Activated T-helper 9 cell treated with anti-CD3 and anti-CD28 coated beads, Interleukin-2, amount 50 U/mL, for 16 hours (primary cell): ENCODE data around the gene ATP8A2.

Source experiments
- DNase-seq: peaks from one replicate; pipeline ENCODE4 v3.0.0-alpha.2; 2020; ENCODE audit warnings: low read depth

ATP8A2 gene

DNA sequence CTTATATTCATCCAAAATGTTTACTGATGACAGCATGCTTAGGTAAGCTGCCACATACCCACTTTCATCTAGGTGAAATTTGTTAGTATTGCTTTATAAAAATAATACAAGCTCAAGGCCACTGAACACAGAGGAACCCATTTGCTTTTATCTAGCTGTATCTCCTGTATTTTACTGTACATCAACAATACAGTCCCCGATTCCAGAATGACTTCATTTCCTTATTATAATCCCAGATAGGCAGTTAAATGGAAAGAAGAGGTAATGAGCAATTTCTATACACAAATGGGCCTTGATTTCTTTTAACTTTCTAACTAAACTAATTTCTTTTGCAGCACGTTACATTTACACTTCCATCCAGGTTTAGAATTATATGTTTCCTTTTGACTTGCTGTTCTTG lies 593.8 kb downstream of the ATP8A2 start:
- DNase-seq, result no peak

DNA sequence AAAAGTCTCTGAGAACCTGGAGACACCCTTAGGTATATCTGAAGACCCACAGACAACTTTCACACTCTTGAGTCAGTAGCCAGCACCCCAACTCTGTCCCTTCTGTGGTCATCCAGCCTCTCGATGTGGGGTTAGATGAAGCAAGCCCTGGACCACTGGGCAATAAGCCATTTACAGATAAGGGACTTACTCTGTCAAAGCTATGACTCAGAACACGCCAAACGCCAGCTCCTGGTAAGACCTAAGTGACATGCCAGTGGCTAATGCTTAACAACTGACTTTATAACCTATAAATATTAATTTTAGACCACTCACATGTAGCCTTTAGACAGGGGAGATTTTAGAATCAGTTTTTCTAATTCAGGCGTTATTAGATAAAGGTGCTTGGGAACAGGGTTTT lies 594.3 kb downstream of the ATP8A2 start:
- no peak for DNase-seq

DNA sequence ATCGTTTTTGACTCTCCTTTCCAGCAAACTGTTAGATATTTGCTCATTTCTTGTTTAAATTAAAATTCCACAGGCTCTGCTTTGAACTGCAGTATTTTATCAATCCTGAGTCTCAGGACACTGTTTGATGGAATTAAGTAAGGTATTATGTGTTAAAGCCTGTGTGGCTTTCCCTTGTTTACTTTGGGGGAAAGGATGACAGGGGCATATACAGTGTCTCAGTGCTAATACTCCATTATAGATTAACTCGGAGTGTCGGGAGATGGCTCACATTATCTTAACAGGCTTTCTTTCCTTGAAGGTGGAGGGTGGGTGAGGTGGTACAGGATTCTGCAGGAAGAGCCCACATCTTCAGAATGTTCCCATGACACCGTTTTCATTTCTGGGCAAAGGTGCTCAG lies 595.4 kb downstream of the ATP8A2 start:
- DNase-seq, result no peak

DNA sequence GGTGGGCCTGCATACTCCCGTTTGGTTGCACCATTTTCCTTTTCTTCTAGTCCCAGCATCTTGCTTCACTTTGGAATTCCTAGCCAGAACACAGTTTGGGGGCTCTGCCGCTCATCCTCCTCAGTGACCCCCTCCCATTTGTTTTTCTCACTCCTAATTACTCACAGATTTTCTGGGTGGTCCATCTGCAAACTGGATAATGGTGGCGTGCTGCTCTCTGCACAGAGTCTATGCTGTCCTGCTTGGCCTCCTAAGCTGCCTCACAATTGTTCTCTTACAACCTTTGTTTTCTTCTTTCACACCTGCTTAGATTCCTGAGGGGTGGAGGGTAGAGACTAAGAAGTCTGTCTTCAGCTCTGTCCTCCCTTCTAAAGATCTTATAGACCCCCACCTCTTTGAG lies 599.3 kb downstream of the ATP8A2 start:
- no peak for DNase-seq

DNA sequence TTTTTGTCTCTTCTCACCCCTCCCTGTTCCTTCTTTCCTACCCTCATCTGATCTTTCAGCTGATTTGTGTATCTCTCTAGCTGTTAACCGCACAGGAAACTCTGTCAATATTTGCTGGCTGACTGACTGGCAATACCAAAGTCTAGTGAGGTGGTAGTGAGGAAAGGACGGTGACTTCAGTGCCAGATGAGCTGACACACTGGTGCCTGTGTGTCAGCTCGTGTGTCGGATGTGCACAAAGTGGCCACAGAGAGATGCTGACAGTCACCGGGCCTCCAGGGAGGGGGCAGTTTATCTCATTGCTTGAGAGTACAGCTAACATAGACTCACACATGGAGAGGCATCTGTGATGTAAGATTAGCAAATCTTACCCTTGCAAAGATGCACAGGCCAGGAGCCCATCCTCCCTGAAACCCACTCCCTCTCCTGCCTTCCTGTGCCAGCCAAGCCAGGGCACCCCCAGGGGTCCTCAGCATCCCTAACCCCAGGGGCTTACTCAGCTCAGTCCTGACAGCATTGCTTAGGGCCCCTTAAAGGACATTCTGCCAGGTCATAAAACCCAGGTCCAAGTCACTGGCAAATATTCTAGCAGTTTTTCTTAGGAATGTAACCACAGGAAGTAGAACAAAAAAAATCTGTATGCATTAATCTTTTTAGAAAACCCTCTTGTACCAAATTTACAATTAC lies 599.8 kb downstream of the ATP8A2 start:
- peak; percentile 26 for DNase-seq

DNA sequence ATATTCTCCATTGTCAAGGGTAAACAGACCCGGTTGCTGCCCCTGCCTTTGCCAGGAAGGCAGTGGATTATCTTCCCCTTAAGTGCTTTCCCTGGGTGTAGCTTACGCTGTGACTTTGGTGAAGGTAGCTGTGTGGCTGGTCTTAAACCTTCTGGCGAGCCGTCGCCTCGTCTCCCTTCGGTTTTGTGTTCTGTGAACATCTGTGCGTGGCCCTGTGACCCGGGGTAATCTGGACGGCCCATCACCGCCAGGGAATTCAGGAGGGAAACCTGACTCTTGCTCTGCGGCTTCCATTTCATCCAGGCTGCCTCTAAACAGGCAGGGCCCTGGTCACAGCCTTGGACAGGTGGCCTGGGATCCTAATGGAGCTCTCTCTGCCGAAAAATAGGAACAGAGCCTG lies 601.3 kb downstream of the ATP8A2 start:
- no peak for DNase-seq

DNA sequence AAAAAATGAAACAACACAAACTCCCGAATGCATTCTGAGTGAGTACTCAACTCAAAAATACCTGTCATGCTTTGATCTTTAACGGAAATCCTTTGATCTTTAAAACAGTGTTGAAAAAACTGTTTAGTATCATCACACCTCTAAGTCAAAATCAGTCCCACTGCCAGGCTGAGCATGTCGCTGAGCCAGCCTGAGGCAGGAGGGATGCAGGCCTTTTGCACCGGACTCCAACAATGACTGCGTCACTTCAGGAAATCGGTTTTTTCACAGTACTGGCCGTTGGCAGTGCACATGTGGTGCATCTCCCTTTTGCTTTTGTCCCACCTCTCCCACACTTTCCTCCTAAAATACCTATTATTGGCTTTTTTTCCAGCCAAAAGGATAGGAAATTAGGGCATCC lies 601.8 kb downstream of the ATP8A2 start:
- no peak for DNase-seq

DNA sequence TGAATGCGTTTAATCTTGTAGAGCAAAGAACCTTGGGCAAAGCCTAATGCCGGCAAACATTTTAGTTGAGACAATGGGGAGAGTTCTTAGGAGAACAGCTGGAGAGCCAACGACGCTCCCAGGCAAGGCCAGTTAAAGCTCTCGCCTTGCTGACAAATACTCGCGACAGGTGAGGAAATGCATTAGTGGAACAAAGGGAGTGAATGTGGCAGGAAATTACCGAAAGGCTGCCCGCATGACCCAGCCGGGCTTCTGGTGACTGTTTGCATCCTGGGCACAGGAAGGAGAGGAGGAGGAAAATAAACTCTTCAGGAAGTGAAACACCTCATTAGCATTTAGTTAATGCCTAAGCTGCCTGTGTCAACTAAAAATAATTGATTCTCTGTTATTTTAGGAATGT lies 605.4 kb downstream of the ATP8A2 start:
- DNase-seq, result no peak

DNA sequence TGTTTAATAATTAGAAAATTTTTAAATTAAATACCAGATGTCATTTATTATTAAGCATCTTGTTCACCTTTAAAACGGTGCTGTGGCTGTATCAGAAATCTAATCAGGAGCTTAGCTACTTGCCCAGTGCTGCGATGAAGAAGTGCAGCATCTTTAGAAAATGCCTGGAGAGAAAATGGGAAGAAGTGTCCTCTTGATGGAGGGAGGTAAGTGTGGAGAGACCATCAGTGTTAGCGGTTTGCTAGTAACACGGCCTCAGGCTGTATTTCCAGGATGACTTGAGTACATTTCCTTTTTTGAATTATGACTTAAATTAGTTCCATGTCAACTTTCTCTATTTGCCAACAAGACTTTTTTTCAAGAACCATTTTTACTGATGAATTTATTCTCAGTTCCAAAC lies 605.9 kb downstream of the ATP8A2 start:
- DNase-seq, result no peak

DNA sequence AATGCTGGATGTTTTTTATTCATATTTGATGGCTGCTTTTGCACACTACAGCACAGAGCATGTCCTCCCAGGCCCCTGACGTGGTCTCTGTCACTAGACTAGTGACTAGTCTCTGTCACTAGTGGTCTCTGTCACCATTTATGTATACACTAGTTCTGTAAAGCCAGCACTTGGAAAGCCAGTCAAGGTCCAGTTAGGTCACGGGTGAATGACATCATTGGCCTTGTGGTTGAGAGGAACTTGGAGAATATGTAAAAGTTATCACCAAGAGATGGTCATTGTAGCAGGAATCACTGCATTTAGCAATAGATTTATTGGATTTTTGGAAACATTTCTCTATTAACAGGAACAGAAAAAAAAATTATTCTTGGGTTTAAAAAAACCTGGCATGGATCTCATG lies 607.2 kb downstream of the ATP8A2 start:
- no peak for DNase-seq

DNA sequence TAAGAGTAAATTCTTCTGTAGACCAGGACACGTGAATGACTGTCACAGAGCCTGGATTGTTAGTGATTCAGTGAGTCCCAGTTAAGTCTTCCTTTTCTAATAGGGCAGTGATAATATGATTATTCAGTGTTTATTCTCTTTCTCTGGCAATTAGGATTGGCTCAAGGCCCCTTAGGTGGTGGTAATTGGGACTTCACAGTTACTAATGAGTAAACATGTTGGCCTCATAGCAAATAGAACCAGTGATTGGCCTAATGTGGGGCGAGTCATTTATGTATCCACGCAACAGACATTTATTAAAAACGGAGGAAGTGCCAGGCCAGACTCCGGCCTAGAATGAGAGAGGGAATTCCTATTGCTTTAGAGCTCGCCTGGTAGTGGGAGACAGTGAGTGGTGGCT lies 607.6 kb downstream of the ATP8A2 start:
- DNase-seq, result no peak

DNA sequence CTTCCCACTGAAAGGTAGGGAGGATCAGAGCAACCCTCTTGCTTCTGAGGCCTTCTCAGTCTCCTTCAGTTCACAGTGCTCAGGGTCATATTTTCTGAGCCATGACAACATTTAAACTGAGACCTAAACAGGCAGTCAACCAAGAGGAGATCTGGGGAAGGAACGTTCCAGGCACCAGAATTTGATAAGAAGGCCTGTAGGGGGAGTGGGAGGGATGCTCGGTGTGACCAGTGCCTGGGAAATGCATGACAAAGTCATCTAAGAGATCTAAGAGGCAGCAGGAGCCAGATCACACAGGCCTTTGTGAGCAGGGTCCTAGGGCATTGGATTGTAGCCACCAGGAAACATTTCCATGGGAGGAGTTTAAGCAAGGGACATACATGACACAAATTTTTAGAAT lies 608.5 kb downstream of the ATP8A2 start:
- DNase-seq, result no peak

DNA sequence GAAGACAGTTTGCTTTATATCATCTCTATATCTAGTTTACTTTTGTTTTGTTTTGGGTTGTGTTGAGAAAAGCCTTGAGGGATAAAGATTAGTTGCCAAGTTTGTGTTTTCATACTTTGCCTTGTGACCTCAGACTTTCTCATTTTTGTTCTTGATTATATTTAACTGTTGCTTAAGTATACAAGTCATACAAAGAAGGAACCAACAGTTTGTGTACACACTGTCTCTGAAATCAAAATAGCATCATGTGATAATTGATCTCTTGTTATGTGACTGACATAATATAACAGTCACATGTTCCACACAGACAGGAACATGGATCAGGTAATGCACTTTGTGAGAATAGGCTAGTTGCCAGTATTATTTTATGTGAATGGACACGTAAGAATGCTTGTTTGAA lies 609.3 kb downstream of the ATP8A2 start:
- DNase-seq, result no peak

DNA sequence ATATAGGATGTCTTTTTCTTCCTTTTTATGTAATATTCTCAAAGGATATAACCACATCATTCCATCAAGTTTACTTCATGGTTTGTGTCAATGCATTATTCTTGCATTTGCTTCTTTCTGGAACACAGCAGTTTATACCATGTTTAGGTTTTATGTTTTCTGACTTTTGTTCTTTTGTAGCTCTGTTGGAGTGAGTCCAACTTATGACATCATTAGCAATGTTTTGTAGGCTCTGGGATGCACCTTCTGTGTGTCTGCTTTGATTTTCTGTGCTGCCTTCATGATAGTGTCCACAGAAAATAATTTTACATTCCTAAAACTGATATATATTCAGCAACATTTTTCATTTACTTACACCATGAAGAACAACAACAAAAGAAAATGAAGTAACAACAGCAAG lies 611.1 kb downstream of the ATP8A2 start:
- no peak for DNase-seq

DNA sequence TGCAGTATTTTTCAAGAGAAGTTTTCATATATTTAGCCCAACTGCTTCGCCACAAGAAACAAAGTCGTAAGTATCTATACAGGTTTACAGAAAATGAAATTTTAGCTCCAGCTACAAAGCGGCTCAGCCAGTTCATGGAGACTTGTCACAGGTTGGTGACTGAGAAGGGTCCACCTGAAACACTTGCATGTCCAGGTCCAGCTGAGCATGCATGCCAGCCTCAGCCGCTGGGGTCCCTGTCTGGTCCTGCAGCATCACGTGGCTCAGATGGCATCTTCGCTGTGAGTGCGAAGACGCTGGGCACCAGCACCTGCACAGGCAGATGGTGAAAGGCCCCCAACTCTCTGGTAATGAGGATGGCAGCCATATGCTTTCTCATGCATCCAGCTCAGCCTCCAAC lies 616.2 kb downstream of the ATP8A2 start:
- no peak for DNase-seq

DNA sequence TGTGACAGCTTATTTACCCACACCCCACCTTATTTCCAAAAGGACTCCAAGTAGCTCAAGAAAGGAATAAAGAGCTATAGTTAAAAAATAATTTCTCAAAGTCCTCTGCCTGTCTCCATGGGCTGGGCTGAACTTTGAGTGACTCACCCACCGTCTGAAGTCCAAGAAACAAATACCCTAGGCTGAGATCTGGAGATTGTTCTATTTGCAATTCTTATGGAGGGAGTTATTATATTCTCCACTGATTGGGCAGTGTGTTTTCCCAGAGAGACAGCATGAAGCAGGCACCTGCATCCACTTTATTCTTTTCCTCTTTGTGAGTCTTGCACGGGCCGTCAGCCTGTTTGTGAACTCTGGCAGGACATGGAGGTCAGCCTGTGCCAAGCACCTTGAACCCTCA lies 616.9 kb downstream of the ATP8A2 start:
- no peak for DNase-seq

DNA sequence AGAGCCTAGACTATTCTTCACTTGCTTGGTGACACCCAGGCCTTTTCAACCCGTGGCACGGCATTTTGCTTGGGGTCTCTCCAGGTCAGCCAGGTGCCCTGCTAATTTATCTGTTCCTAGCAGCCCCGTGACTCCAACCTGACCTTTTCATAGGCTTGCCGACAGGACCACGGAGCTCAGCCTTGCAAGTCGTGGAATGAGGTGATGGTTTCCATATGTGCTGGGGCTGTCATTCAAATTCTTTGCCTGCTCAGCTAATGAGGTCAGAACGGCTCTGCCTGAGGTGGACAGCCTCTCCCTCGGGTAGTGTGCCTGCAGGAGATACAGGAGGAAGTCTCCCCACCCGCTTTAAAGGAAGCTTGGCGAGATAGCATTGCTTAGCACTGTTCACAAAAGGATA lies 619.0 kb downstream of the ATP8A2 start:
- DNase-seq, result no peak

DNA sequence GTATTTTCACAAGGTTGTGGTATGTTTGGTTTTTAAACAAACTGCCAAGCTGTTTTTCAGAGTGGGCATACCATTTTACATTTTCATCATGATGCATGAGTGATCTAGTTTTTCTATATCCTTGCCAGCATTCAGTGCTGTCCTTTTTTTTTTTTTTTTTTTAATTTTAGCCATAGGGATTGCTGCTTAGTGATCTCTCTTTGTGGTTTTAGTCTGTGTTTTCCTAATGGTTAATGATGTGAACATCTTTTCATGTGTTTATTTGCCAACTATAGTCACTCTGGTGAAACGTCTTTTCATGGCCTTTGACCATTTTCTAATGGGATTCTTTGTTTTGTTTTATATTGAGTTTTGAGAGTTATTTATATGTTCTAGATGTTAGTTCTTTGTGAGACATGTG lies 620.3 kb downstream of the ATP8A2 start:
- DNase-seq, result no peak

DNA sequence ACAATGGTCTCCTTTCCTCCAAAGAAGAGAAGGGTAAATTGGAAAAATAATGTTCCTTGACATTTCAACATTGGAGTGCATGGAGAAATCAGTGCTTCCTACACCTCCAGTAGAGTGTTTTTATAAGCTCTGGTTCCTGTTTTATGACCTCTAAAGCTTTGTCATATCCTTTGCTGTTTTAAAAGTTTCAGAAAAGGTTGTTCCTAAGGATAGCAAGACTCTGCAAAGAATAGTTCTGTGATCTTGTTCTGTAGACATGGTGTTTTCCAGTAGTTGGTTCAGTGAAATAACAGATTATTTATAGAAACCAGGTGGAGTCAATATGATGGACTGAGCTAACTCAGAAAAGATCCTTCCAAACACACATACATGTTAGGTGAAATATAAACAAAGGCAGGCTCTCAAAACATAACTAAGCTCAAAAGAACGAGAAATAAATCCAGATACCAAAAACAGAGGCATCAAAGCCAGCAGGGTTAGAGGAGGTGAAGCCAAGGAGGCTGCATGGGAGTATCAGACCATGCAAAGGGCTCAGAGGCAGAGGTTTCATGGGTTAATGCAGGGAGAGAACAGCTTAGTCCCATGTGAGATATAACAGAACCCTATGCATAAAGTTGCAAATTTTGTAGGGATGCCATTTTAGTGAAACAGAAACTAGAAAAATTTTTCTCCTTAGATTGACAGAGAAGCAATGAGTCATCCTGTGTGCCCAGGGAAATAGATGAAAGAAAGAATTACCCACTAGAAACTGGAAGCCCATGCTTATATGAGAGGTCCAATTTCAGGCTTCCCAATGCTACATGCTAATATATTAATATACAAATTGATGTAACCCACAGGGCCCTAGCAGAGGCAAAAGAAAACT lies 635.7 kb downstream of the ATP8A2 start:
- DNase-seq, result no peak

DNA sequence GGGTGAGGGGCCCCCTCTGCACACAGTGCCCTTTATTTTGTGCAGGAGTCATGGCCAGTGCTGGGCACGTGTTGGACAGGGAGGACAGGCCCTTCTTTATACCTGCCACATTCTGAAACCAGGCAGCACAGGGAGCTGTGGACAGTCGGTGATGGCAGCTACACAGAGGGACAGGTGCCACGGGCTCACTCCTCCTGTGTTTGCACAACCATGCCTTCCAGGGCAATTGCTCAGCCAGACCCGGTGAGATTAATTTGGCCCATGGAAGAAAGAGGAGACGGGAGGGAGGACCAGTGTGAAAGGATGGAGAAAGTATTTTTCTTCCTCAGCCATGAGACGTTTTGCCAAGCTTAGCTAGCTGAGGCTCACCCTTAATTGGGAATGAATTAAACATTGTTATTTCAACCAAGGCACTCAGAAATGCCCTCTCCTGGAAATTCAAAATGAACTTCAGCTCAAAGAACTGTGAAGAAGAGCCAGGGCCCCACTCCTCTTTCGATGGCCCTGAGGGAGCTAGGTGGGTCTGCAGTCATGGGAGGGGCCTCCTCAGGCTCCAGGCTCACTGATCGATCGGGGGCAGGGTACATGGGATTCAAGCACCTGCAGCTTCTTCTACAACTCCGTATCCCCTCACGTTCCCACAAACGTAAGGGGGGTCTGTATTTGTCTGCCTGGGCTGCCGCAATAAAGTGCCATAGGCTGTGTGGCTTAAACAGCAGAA lies 638.9 kb downstream of the ATP8A2 start:
- DNase-seq, result no peak

DNA sequence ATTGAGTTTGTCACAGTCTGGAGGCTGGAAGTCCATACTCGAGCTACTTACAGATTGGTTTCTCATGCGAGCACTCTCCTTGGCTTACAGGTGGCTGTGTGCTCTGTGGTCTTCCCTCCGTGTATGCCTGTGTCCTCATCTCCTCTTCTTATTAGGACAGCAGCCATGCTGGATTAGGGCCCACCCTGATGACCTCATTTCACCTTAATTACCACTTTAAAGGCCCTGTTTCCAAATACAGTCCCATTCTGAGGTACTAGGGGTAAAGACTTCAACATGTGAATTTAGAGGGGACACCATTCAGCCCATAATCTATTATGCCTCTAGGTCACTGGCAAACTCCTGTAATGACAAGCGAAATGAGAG lies 639.4 kb downstream of the ATP8A2 start:
- no peak for DNase-seq

DNA sequence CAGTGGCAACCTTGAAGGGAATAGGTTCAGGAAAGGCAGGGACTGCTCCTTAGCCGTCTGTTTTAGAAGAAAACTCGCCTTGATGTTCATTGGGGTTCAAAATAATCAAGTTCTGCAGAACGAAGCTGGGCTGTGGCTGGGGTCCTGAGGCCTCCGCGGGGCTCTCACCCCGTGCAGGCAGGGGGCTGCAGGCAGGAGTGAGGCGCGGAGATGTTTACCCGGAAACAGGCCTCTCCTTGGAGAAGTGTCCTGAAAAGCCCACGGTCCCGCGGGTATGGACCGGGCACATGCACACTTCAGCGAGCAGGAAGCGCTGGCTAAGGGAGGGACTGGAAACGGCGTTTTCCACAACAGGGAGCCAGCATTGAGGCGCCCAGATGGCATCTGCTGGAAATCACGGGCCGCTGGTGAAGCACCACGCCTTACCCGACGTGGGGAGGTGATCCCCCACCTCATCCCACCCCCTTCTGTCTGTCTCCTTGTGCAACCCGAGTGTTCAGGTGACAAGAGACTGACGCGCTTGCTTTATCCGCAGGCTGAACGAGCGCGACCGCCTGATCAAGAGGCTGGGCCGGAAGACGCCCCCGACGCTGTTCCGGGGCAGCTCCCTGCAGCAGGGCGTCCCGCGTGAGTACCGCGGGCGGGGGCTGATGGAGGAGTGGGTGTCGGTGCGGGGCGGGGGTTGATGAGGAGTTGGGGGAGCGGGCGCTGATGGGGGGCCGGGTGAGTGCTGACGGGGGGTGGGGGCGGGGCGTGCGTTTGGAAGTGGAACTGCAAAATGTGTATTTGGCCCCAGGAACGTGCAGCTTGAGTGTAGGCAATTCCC lies 640.4 kb downstream of the ATP8A2 start:
- DNase-seq, result peak; percentile 23
